ENCODE data around the gene SUFU.
A peak's percentile ranks its signal among the peaks of the same experiment; 100 is the strongest.

SUFU gene

DNA sequence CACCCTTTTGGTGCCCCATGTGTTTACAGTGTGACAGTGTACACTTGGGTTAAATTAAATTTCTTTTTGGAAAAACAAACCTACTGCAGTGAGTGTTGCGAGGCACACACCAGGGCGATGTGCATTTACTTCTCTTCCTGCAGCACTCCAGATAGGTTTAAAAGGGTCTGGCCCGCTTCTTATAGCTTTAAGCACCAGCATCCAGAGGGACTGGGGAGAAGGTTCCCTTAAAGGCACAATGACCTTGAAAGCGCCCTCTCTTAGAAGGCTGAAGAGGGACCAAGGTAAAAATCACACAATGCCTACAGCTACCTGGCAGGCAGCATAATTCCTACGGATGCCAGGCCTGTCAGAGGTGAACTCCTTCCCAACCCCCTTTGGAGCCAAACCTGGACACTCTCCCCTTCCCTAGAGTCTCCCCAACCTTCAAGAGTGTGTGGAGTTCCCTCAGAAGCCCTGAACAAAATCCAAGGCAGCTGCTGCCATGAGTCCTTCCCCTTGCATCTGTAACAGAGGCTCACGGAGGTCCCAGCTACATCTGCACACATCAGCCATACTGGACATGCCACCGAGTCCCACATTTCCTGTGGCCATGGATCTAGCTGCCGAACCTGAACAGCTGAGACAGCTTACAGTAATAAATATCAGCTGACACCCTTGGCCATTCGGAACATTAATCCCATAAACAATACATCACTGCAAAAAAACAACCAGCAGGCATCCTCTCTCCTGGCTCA lies 173.7 kb downstream of the SUFU start:
- no peak overlapping the region for H3K4me3 ChIP-seq (ENCODE audit: low read depth, low read length)
- TF ChIP-seq, protein P1, sequence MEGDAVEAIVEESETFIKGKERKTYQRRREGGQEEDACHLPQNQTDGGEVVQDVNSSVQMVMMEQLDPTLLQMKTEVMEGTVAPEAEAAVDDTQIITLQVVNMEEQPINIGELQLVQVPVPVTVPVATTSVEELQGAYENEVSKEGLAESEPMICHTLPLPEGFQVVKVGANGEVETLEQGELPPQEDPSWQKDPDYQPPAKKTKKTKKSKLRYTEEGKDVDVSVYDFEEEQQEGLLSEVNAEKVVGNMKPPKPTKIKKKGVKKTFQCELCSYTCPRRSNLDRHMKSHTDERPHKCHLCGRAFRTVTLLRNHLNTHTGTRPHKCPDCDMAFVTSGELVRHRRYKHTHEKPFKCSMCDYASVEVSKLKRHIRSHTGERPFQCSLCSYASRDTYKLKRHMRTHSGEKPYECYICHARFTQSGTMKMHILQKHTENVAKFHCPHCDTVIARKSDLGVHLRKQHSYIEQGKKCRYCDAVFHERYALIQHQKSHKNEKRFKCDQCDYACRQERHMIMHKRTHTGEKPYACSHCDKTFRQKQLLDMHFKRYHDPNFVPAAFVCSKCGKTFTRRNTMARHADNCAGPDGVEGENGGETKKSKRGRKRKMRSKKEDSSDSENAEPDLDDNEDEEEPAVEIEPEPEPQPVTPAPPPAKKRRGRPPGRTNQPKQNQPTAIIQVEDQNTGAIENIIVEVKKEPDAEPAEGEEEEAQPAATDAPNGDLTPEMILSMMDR (IDR thresholded peaks at IDR 0.05; ENCODE audit: borderline replicate concordance, insufficient read depth, low read depth, low read length), result no peak

DNA sequence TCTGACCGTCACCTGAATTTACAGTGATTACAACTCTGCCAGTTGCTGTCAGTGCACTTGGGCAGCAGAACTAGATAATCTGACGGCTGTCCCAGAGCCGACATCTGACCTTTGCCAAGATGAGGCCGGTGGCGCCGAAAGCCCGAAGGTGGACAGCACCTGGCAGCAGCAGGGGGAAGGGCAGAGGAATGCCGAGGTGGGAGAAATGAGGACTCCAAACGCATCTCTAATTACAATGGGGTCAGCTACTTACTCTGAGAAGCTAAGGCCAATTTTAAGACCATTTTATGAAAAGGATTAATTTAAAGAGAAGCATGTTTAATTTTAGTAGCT lies 174.3 kb downstream of the SUFU start:
- TF ChIP-seq, protein P1 (IDR thresholded peaks at IDR 0.05; ENCODE audit: borderline replicate concordance, insufficient read depth, low read depth, low read length), result no peak
- H3K4me3 ChIP-seq (ENCODE audit: low read depth, low read length), result no peak overlapping the region

DNA sequence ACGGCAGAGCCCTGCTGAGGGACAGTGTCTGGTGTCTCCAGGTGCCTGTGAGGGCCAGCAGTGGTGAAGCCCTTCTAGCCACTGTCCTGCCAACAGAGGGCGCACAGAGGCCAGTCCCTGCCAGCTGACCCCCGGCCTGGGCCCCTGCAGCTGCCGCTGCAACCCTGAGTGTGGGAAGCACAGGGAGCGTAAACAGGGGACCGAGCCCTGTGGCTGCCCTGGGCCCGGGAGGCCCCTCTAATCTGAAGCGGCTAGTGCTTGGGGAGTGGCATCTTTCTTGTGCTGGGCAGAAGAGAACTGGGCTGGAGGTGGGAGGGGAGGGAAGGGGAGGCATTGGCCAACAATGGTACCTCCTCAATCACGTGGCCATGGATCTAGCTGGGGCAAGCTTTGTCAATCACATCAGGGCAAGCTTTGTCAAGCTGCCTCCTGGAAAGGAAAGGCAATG lies 175.1 kb downstream of the SUFU start:
- TF ChIP-seq, protein P1 (IDR thresholded peaks at IDR 0.05; ENCODE audit: borderline replicate concordance, insufficient read depth, low read depth, low read length), result peak; percentile 74
- no peak overlapping the region for H3K4me3 ChIP-seq (ENCODE audit: low read depth, low read length)

DNA sequence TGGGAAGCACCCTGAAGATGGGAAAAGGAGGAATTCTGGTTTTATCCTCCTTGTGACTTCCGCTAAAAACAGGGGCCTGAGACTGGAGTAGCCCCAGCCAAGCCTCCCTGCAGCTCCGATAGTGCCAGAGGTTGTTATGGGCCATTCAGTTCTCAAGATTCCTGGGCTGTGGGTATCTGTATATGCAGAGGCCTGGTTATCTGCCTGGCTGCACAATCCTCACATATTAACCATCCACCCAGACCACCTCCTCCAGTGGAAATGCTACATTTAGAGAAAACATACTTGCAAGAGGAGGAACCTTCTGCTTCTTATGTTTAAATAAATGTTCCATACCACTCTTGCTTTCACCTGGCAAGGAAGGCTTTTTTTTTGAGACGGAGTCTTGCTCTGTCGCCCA lies 175.8 kb downstream of the SUFU start:
- H3K4me3 ChIP-seq (ENCODE audit: low read depth, low read length), result no peak overlapping the region
- TF ChIP-seq, protein P1 (IDR thresholded peaks at IDR 0.05; ENCODE audit: borderline replicate concordance, insufficient read depth, low read depth, low read length), result no peak

DNA sequence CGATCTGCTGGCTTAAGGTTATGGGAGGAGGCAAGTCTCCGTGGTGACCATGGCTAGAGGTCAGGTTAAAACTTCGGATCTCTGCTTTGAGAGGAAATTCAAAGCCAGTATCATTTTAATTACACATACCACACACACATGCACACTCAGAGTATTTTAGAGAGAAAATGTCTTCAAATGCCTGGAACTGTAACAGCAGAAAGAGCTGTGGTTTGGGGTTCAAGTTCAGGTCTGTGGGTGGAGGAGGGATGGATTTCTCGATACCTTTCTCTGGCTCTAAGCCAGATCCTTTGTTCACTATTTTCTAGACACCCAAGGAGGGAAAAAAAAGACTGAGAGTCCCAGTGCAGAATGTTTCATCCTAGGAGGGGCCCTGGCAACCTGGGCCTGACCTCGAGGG lies 177.9 kb downstream of the SUFU start:
- no peak overlapping the region for H3K4me3 ChIP-seq (ENCODE audit: low read depth, low read length)
- TF ChIP-seq, protein P1 (IDR thresholded peaks at IDR 0.05; ENCODE audit: borderline replicate concordance, insufficient read depth, low read depth, low read length), result no peak

DNA sequence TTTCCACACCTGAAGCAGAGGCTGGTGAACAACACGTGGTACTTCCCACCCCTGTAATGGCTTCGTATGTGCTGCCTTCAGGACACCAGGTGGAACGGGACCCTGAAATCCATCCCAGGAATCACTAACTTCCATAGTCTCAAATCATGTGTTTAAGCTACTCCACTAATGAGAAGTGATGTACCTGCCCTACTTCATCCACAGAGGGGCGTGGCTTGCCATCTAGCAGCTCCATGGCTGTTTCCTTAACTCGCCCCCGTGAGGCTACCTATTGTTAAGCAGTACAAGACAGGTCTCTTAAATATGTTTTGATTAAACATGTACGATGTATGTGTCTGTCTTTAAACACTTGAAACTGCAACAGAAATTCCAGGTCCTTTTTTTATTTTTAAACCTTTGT lies 178.6 kb downstream of the SUFU start:
- no peak overlapping the region for H3K4me3 ChIP-seq (ENCODE audit: low read depth, low read length)
- TF ChIP-seq, protein P1 (IDR thresholded peaks at IDR 0.05; ENCODE audit: borderline replicate concordance, insufficient read depth, low read depth, low read length), result no peak

DNA sequence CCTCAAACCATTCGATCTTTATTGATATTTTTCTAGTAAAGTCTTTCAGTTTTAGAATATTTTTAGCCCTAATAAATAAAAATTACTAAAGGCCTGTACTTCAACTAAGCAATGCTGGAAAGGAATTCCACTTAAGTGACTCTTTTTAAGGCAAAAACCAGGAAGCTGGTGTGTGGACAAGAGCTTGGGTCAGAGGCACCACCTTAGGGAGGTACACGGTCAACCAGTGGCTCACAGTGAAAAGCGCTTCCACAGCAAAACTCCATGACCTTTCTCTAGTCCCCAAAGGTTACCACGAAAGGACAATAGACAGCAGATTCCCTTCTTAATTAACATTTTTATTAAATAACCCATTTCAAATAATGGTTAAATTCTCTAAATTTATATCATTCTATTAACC lies 179.2 kb downstream of the SUFU start:
- no peak overlapping the region for H3K4me3 ChIP-seq (ENCODE audit: low read depth, low read length)
- TF ChIP-seq, protein P1 (IDR thresholded peaks at IDR 0.05; ENCODE audit: borderline replicate concordance, insufficient read depth, low read depth, low read length), result no peak
